NCI-H2227 (cell line): ENCODE measurements around the gene MND1.

ENCODE experiments used
- DNase-seq: peaks from one replicate; lab custom pipeline; 2025; ENCODE audit not compliant: unreplicated experiment; lab: John Stamatoyannopoulos, UW

MND1 gene

GRCh38 chr4:153344131-153345011 lies at the start of gene MND1:
Gene MND1, plus strand, starts transcription at chr4:153344688. Its CDS starts 50 bp downstream, at chr4:153344738.
- DNase-seq, result peak; percentile 92

- no peak for DNase-seq
Measured at GRCh38 chr4:153295131-153295755, 49.2 kb upstream of the MND1 start.

- DNase-seq, result no peak
Measured at GRCh38 chr4:153296040-153296823, 48.3 kb upstream of the MND1 start.

DNA sequence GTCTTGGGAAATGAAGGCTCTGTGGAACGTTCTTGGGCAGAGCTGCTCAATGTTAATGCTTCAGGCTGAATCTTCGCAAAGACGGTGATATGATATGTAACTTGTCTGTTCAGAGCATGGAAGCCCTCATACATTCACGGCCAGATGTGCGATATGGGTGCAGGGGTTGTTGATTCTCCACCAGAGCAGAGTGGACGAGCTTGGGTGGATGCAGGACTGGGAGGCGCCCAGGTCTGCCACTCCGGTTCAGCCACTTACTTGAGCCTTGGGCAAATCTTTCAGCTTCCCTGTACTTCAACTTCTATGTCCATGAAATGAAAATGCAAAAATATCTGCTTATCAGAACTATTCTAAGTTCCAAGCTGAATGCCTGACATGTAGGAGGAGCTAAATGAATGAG lies 47.4 kb upstream of the MND1 start:
- no peak for DNase-seq

- DNase-seq, result no peak
Measured at GRCh38 chr4:153310793-153311192, 33.7 kb upstream of the MND1 start.

- no peak for DNase-seq
Measured at GRCh38 chr4:153314915-153315314, 29.6 kb upstream of the MND1 start.

DNA sequence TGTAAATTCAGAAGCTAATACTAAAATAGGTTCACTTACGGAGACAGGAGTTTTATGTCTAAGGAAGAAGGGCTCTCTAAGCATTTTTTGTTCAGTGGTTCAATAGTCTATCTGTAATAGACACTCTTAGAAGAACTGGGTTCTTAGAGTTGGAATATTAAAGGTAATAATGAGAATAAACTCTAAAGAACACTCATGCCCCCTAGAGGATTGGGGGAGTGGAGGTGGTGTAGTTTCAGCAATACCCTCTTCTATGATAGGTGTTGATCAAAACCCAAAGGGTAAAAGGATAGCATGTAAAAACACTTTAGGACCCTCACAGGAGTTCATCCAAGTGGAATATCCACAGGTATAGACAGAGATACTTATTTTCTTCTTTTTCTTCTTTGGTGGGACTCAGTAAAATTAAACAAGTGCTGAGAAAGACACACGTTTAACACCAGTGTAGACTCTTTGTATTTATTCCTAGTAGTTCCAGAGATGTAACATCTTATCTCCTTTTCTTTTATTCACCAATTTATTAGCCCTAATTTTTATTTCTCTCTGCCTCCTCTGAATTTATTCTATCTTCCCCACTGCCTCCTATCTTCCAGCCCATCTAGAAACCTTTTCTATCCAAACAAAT lies 25.7 kb upstream of the MND1 start:
- DNase-seq, result peak; percentile 54

DNA sequence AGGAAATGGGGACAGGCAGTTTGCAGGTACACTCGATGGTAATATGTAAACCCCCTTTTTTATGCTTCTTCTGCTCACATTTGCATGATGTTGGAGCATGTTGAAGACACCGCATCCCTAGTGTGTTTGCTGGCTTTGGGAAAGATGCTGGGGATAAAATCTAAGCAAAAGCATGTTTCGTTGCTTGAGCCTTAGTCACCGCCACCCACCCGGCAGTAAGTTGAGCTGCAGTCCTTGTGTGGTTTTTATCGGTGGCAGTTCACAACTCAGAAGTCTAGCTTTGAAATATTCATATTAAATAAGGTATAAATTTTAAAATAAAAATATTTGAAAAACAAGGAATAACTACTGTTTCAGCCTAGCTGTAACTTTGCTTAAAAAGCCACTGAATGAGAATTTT lies 21.7 kb upstream of the MND1 start:
- DNase-seq, result no peak

- no peak for DNase-seq
Measured at GRCh38 chr4:153324046-153324445, 20.4 kb upstream of the MND1 start.

DNA sequence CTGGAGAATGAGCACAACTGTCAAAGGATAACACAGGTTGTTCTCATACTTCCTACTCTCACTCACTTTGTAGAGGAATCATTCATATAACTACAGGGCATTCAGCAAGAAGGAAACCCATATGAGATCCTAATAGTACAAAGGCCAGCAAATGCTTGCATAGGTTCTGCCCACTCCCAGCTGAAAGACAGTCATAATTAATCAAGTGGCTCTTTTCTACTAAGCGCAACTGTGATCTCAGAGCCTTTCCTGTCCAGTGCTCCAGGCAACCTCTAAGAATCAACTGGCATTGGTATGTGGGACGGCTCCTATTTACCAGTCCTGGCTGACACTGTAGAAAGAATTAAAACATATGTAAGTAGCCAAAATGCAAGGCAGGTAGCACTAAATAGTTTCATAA lies 18.9 kb upstream of the MND1 start:
- no peak for DNase-seq

DNA sequence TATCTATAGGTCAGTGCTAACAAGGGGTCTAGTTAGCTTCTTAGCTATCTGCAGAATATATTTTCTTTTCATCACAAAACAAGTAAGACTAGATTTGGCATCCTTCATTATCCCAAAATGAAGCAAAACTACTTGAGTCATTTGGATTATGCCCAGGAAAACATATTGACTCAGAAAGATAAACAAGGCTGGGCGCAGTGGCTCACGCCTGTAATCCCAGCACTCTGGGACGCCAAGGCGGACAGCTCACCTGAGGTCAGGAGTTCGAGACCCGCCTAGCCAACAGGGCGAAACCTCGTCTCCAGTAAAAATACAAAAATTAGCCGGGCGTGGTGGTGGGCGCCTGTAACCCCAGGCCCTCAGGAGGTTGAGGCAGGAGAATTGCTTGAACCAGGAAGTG lies 18.0 kb upstream of the MND1 start:
- DNase-seq, result no peak

DNA sequence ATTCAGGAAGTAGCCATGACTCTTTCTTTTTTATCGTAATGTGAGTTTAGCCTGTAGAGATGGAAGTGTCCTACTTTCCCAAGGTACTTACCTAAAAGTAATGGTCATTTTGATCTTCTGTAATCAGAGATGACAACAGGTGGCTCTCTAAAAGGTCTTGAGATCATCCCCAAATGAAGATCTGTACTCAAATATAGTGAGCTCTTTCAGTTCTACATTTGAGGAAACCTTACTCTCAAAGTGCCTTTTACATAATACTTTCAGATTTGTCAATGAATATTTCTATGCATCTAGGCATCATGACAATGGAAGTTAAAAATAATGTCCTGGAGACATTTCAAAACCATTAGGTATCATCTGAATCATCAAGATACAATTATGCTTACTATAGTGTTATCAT lies 17.2 kb upstream of the MND1 start:
- DNase-seq, result no peak

GRCh38 chr4:153332936-153333335 lies 11.6 kb upstream of the MND1 start:
- DNase-seq, result no peak

GRCh38 chr4:153333874-153334273 lies 10.6 kb upstream of the MND1 start:
- DNase-seq, result no peak

DNA sequence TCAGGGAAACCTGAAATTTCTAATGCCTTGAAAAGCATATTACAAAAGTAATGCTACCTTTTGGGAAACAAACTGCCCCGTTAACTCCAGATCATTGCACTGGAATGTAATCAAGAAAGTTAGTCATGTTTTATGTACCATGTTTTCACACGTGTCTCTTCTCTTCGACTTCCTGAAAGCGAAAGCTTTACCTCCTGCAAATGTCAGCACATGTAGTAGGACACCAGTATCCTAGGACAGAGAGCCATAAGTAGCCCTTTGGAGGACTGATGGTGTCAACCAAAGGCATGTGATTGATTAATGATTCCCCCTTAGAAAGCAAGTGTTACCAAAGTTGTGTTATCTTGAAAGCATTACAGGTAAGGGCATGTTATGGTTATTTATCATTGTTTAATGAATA lies 8.8 kb upstream of the MND1 start:
- no peak for DNase-seq

DNA sequence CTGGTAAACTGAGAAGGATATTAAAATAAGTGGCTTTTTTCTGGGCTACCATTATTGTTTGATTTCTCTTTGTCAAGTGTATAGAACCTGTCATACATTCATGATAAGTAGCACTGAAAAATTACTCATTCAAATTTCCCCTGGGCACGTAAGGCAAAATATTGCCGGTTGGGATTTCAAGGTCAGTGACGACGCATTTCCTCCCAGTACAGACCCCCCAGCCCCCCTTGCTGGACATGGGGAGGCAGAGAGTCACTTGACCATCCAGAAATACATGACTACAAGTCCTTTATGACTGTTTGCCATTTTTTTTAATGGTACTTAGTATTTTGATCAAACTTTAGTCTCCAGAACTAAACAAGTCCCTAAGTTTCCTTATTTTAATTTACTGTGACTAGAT lies 6.8 kb upstream of the MND1 start:
- no peak for DNase-seq

- no peak for DNase-seq
Measured at GRCh38 chr4:153341575-153342090, 2.9 kb upstream of the MND1 start.

DNA sequence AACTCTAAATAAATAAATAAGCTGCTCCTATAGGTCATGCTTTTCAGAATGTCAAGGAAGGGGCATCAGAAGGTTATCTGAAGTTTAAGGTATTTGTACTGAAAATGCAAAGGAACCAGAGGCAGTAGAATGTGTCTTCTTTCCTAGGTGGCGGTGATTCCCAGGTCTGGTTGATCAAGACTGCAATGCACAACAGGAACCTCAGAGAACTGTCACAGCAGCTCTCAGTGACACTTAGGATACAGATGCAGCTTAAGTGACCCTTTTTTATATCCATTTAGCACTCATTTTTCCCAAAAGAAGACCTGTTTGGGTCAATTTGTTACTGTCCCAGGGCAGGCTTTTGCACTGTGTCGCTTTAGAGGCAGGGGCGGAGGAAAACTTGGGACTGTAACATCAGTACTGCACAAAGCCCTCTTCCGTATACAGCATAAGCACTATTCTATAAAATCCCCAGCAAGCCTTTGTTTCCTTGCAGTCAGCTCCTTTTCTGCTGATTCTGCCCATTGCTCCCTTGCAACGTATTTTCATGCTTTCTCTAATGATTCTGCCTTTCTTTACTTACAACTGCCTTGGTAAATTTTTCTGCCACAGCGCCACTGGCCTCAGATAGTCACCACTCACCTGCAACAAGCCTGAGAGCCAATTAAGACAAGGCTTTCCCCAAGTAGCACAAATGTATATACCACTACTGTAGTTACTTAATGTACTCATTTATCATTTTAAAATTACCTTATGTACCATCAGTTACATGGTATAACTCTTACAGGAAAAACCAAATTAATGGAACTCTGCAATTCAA lies 1.5 kb upstream of the MND1 start:
- DNase-seq, result no peak

DNA sequence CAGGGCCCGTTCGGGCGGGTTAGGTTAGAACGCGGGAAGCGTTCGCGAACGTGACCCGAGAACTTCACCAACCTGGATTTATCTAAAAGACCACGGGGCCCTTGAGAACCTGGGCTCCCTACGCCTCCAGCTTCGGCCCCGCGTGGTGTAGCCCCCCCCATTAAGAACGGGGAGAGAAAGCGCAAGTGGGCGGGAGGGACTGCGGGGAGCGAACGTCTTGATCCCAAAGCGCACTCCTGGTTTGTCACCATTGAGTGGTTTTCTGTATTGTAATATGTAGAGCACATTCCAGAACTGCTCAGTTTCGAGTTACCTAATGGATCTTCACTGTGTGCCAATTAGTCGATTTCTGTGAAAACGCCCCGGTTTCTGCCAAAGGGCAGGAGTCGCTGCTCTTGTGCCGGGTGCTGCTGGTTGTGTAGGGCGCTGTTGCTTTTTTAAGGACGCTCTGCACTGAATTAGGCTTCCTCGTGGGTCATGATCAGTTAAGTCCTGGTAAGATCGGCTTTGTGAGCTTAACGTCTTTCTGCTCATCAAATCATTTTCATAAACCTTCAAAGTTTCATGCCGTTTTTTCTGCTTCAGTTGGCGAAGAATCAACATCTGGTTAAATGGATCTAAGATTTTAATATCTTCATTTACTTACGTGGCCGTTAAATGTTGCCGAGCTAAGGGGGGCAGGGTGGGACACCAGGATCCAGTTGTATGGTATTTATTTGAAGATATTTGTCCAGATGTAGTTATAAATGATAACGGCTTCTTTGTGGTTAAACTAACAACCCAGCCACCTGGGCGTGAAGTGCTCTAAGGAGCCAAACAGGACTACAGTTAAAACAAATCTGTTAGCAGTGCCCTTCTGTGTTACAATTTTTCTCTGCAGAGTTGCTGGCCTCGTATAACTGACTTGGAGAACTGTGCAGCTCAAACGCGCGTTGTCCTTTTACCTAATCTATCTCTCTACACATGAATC lies 809 bp downstream of the MND1 start:
- peak; percentile 61 for DNase-seq
